Activated CD4-positive, alpha-beta T cell treated with anti-CD3 and anti-CD28 coated beads for 36 hours (primary cell): ENCODE measurements around the gene C20orf141. TPM values are rescaled to one million over a fixed set of nuclear protein-coding genes. Genes with fewer than 3 reads are reported as not detected.
A peak's percentile ranks its signal among the peaks of the same experiment; 100 is the strongest.

ENCODE experiments used
- ATAC-seq: fragments of 200-7000 bp; cut with Tn5 transposase; one replicate; pipeline ENCODE4 v1.10.0; 2021; ENCODE audit warnings: mild to moderate bottlenecking, moderate library complexity
- CTCF ChIA-PET: fragments of 350-600 bp; sonication (Branson Sonifier 250); formaldehyde crosslinking; loops from one replicate; lab custom pipeline; 2021; ENCODE audit warnings: antibody characterized with exemption; lab: Charles Lee
- POLR2A ChIA-PET: fragments of 350-600 bp; sonication (Branson Sonifier 250); formaldehyde crosslinking; loops from one replicate; lab custom pipeline; 2021; ENCODE audit warnings: antibody characterized with exemption, inconsistent platforms; lab: Charles Lee
- DNase-seq: peaks from one replicate; pipeline ENCODE4 v3.0.0-alpha.2; 2020
- H3K27ac Mint-ChIP-seq: one replicate; pipeline ENCODE4 v1.8.0; 2021; ENCODE audit warnings: mixed read lengths
- H3K27me3 Mint-ChIP-seq: one replicate; pipeline ENCODE4 v1.8.0; 2021; ENCODE audit warnings: mixed read lengths
- H3K36me3 Mint-ChIP-seq: one replicate; pipeline ENCODE4 v1.8.0; 2021; ENCODE audit warnings: low read depth, mixed read lengths
- H3K4me1 Mint-ChIP-seq: one replicate; pipeline ENCODE4 v1.8.0; 2021; ENCODE audit warnings: mixed read lengths
- H3K4me3 Mint-ChIP-seq: one replicate; pipeline ENCODE4 v1.8.0; 2021; ENCODE audit warnings: mild to moderate bottlenecking, moderate library complexity, mixed read lengths
- H3K9me3 Mint-ChIP-seq: one replicate; pipeline ENCODE4 v1.8.0; 2021; ENCODE audit warnings: low read depth, mixed read lengths
- intact Hi-C, 2 experiments: fragments of 100-400 bp; cut with DNase I in 1 of 2; cut with micrococcal nuclease in 1 of 2; formaldehyde crosslinking; loops; one replicate each; pipeline versions ENCODE4 v1.14.2 to v1.15.1; 2022 to 2024; cut with DNase I, micrococcal nuclease
- total RNA-seq, 2 experiments: library from RNA; stranded (reverse); gene quantifications; one replicate each; pipeline ENCODE4 v1.2.3, GENCODE V29; 2021

The C20orf141 gene
- total RNA-seq, 2 experiments from 2014 or later, result not detected

DNA sequence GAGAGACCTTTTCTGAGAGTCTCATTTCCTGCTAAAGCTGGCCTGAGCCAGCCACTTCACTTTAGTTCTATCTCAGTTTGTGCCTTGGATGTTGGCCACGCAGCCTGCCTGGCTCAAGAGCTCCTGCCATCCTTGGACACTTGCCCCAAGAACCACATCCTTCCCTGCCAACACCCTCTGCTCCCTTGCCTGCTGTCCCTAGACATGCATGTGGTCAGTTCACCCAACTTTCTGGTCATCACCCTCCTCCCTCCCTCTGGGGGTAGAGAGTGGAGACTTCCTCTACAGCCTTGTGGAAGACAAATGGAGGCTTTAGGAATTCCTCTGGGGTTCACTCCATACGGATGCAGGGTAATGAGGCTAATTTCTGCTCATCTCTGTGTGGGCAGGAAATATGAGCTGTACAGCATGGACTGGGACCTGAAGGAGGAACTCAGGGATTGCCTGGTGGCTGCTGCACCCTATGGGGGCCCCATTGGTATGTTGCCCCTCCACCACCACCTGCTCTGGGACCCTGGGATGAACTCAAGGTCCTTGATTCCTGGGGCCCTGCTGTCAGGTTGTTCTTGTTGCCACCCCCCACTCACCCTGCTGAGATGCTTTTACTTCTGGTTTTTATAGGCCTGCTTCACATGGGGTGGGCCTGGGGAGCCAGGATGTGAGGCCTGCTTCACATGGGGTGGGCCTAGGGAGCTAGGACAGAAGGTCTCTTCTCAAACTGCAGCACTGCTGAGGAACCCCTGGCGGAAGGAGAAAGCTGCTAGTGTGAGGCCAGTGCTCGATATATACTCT, 44.7 kb downstream of the C20orf141 start:
- Mint-ChIP-seq H3K36me3 (peaks cover 5% of the 10 kb centered on the region), H3K27me3 (no peaks in the 10 kb centered on the region), H3K4me3 (no peak overlapping the region), H3K27ac (no peak overlapping the region), H3K9me3 (no peaks in the 10 kb centered on the region), H3K4me1 (peaks cover 3% of the 10 kb centered on the region)
- ATAC-seq (no peak), DNase-seq (no peak)
- intact Hi-C loops, result no loop called here
- POLR2A ChIA-PET, result no interaction called here
- CTCF ChIA-PET, result interaction anchor here (1.0 kb wide), 1 partner anchor 11 kb away, joined by 4 read pairs; no protein-coding TSS in a partner anchor

DNA sequence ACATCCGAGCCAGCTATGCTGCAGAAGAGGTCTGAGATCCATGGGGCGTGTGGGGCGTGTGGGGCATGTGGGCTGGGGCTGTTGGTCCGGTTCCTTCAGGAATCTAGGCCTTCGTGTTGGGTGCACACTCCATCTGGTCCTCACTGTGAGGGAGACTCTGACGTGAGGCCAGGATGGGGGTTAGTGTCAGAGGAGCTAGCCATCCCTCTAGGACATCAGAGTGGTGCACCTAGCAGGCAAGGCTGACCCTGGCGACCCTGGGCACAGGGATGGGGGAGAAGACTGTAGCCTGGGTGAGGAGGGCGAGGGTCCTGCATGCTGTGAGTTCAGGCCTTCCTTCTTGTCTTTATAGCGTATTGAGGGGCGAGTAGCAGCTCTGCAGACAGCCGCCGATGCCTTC, 49.8 kb downstream of the C20orf141 start:
- DNase-seq (no peak), ATAC-seq (no peak)
- intact Hi-C loops, result no loop called here
- H3K4me3 Mint-ChIP-seq, result no peak overlapping the region
- H3K27ac Mint-ChIP-seq, result no peak overlapping the region
- H3K27me3 Mint-ChIP-seq, result no peaks in the 10 kb centered on the region
- no peaks in the 10 kb centered on the region for H3K9me3 Mint-ChIP-seq
- peaks cover 21% of the 10 kb centered on the region for H3K4me1 Mint-ChIP-seq
- POLR2A ChIA-PET, result interaction anchor here (0.6 kb wide), 1 partner anchor 14 kb away, joined by 3 read pairs; no protein-coding TSS in a partner anchor
- CTCF ChIA-PET, result interaction anchor here (0.7 to 1.5 kb wide), 5 partner anchors 9 to 189 kb away, joined by 3 to 6 read pairs (median 4); no protein-coding TSS in a partner anchor
- peaks cover 9% of the 10 kb centered on the region for H3K36me3 Mint-ChIP-seq

DNA sequence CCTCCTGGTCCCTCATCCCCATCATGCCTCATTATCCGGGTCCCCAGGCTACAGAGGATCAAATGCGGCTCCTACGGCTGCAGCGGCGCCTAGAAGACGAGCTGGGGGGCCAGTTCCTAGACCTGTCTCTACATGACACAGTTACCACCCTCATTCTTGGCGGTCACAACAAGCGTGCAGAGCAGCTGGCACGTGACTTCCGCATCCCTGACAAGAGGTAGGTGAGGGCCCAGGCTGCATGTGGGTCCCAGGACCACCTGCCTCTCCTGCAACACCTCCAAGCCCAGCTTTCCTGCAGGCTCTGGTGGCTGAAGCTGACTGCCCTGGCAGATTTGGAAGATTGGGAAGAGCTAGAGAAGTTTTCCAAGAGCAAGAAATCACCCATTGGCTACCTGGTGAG, 50.3 kb downstream of the C20orf141 start:
- ChIA-PET CTCF (interaction anchor here (0.6 to 1.5 kb wide), 7 partner anchors 10 to 188 kb away, joined by 3 to 6 read pairs (median 3); no protein-coding TSS in a partner anchor), POLR2A (interaction anchor here (0.6 kb wide), 1 partner anchor 14 kb away, joined by 3 read pairs; no protein-coding TSS in a partner anchor)
- ATAC-seq (no peak), DNase-seq (no peak)
- H3K27me3 Mint-ChIP-seq, result no peaks in the 10 kb centered on the region
- intact Hi-C loops, result no loop called here
- H3K4me1 Mint-ChIP-seq, result peaks cover 21% of the 10 kb centered on the region
- peak overlapping the region; percentile 11 for H3K27ac Mint-ChIP-seq
- no peaks in the 10 kb centered on the region for H3K9me3 Mint-ChIP-seq
- H3K36me3 Mint-ChIP-seq, result peaks cover 9% of the 10 kb centered on the region
- H3K4me3 Mint-ChIP-seq, result no peak overlapping the region

Other genes with a start within 250 kb of the C20orf141 start
- gene NOP56, start 162.4 kb upstream of the C20orf141 start, total RNA-seq, result 100 to 1,000 TPM; 504 to 532 TPM
- 100 to 1,000 TPM in 1 of 2 experiments, 10 to 100 TPM in 1; 92.4 to 115 TPM for gene IDH3B, start 150.8 kb upstream of the C20orf141 start, total RNA-seq
- gene EBF4, start 122.2 kb upstream of the C20orf141 start, total RNA-seq, result 1 to 10 TPM; 3.7 to 4.3 TPM
- 1 to 10 TPM; 2.7 to 2.9 TPM for gene CPXM1, start 14.4 kb upstream of the C20orf141 start, total RNA-seq
- gene TMEM239, start 1.4 kb downstream of the C20orf141 start, total RNA-seq, result not detected
- gene PCED1A, start 25.7 kb downstream of the C20orf141 start, total RNA-seq, result 10 to 100 TPM; 29.4 to 35.3 TPM
- gene VPS16, start 25.8 kb downstream of the C20orf141 start, total RNA-seq, result 10 to 100 TPM; 32.3 to 47.6 TPM
- 10 to 100 TPM; 58.5 to 86.3 TPM for gene PTPRA, start 58.5 kb downstream of the C20orf141 start, total RNA-seq
- 1 to 10 TPM; 8.0 to 8.3 TPM for gene GNRH2, start 228.6 kb downstream of the C20orf141 start, total RNA-seq
- gene MRPS26, start 231.1 kb downstream of the C20orf141 start, total RNA-seq, result 100 to 1,000 TPM; 107 to 153 TPM